Endothelial cell (in vitro differentiated cells): Measurements from ENCODE around the gene OCSTAMP. TPM values are rescaled to one million over a fixed set of nuclear protein-coding genes. Genes with fewer than 3 reads are reported as not detected.

Source experiments
- DNase-seq: peaks from one replicate; pipeline ENCODE4 v3.0.0; 2021; ENCODE audit warnings: low spot score
- H3K27ac Mint-ChIP-seq: one replicate; pipeline ENCODE4 v1.8.0; 2021; ENCODE audit warnings: mixed read lengths, inconsistent platforms; ENCODE audit not compliant: unreplicated experiment
- H3K27me3 Mint-ChIP-seq: one replicate; pipeline ENCODE4 v1.8.0; 2021; ENCODE audit warnings: mild to moderate bottlenecking, moderate library complexity, mixed read lengths, inconsistent platforms; ENCODE audit not compliant: unreplicated experiment
- H3K36me3 Mint-ChIP-seq: one replicate; pipeline ENCODE4 v1.8.0; 2021; ENCODE audit warnings: mild to moderate bottlenecking, low read depth, mixed read lengths, inconsistent platforms; ENCODE audit not compliant: unreplicated experiment
- H3K4me1 Mint-ChIP-seq: one replicate; pipeline ENCODE4 v1.8.0; 2021; ENCODE audit warnings: mild to moderate bottlenecking, mixed read lengths, inconsistent platforms; ENCODE audit not compliant: unreplicated experiment
- H3K4me3 Mint-ChIP-seq: one replicate; pipeline ENCODE4 v1.8.0; 2021; ENCODE audit warnings: mild to moderate bottlenecking, mixed read lengths, inconsistent platforms; ENCODE audit not compliant: unreplicated experiment
- H3K9me3 Mint-ChIP-seq: one replicate; pipeline ENCODE4 v1.8.0; 2021; ENCODE audit warnings: mixed read lengths, inconsistent platforms; ENCODE audit not compliant: unreplicated experiment
- total RNA-seq: library from RNA; stranded (reverse); fragmentation: NEBNext Ultra II Directional; extraction: Animal tissue kit (Norgen Biotek cat#: 25700); gene quantifications from one replicate; pipeline ENCODE4 v1.2.1, GENCODE V29; 2021; ENCODE audit not compliant: unreplicated experiment
- TF ChIP-seq, protein P1 (sequence below): fragments of 200-600 bp; sonication (generic); IDR thresholded peaks from one replicate; pipeline ENCODE4 v1.5.0; 2021; ENCODE audit warnings: antibody characterized with exemption; ENCODE audit not compliant: unreplicated experiment

OCSTAMP gene
- total RNA-seq, 1 donor from 2014 or later: not detected

DNA sequence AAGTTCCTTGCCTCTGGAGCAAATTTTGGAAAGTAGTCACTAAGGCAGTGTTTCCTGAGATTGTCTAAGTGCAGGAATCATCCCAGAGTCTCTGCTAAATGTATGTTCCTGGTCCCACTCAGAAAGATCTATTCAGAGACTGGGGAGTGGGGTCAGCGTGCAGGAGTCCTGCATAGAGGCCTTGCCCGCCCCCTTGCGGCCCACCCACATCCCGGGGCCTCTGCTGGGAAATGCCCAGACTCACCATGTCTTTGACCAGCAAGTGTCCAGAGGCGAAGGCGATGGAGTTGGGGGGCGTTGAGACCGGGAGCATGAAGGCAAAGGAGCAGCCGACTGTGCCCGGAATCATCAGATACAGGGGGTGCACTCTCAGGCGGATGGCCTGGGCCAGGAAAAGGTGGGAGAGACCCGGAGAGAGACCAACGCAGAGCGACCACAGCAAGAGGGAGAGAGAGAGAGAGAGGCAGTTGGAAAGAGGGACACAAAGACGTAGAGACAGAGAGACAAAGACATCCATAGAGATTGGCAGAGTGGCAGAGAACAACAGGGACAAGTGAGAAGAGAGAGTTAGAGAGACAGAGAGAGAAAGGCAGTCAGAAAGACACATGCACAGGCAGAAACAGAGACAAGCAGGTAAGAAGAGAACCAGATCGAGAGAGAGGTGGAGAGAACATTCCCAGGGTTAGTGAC is 12.9 kb upstream of the OCSTAMP start:
- peak; percentile 27 for DNase-seq
- Mint-ChIP-seq H3K27ac (no peak overlapping the region), H3K4me3 (no peak overlapping the region), H3K4me1 (no peaks in the 10 kb centered on the region), H3K9me3 (no peaks in the 10 kb centered on the region), H3K36me3 (no peaks in the 10 kb centered on the region), H3K27me3 (no peaks in the 10 kb centered on the region)
- TF ChIP-seq, protein P1, sequence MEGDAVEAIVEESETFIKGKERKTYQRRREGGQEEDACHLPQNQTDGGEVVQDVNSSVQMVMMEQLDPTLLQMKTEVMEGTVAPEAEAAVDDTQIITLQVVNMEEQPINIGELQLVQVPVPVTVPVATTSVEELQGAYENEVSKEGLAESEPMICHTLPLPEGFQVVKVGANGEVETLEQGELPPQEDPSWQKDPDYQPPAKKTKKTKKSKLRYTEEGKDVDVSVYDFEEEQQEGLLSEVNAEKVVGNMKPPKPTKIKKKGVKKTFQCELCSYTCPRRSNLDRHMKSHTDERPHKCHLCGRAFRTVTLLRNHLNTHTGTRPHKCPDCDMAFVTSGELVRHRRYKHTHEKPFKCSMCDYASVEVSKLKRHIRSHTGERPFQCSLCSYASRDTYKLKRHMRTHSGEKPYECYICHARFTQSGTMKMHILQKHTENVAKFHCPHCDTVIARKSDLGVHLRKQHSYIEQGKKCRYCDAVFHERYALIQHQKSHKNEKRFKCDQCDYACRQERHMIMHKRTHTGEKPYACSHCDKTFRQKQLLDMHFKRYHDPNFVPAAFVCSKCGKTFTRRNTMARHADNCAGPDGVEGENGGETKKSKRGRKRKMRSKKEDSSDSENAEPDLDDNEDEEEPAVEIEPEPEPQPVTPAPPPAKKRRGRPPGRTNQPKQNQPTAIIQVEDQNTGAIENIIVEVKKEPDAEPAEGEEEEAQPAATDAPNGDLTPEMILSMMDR: no peak

DNA sequence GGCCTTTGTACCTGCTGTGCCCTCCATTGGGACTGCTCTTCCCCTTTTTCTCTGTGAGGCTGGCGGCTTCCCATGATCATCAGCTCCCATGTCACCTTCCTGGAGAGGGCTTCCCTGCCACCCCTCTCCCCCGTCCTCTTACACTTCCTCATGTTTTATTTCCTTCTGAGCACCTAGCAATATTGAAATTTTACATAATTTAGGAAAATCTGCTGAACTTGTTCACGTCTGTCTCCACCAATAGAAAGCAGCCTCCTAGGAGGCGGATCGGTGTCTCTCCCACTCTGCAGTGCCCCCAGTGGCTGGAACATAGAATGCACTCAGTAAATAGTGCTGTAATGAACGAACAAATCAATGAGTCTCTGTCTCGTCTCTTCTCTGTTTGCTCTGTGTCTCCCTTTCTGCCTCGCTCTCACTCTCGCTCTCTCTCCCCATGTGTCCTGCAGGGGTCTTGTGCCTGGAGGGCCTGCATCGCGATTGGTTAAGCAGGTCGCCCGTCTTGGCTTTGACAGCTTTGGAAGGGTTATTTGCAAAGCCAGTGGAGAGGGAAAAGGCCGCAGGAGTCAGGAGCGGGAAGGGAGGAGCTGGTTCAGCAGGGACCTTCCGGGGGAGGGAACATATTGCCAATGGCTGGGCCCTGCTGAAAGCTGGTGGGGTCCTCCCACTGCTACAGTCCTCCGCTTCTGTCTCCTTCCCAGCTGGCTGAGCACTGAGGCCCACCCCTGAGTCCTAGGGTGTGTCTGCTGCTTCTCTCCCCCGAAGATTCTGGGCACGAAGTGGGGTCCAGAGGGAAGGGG is 12.1 kb upstream of the OCSTAMP start:
- no peak overlapping the region for H3K27ac Mint-ChIP-seq
- H3K4me3 Mint-ChIP-seq: no peak overlapping the region
- TF ChIP-seq, protein P1: peak; percentile 86
- DNase-seq: peak; percentile 72
- no peaks in the 10 kb centered on the region for H3K36me3 Mint-ChIP-seq
- H3K9me3 Mint-ChIP-seq: no peaks in the 10 kb centered on the region
- H3K27me3 Mint-ChIP-seq: no peaks in the 10 kb centered on the region
- no peaks in the 10 kb centered on the region for H3K4me1 Mint-ChIP-seq

DNA sequence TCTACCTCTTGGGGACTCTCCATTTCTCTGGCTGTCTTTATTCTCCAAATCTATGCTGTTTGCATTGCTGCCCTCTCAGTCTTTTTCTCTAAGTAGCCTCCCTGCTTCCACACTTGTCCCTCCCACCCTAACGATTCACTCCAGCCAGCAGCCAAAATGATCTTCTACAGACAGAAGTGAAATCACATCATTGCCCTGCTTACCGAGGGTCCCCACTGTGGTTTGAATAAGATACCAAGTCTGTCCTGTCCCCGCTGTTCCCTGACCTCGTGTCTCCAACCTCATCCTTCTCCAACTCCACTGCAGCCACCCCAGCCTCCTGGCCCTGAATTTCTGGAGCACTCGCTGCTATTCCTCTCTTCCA is 11.5 kb upstream of the OCSTAMP start:
- Mint-ChIP-seq H3K36me3 (no peaks in the 10 kb centered on the region), H3K9me3 (no peaks in the 10 kb centered on the region), H3K4me1 (no peaks in the 10 kb centered on the region), H3K4me3 (no peak overlapping the region), H3K27me3 (no peaks in the 10 kb centered on the region), H3K27ac (no peak overlapping the region)
- TF ChIP-seq, protein P1: no peak
- DNase-seq: no peak

DNA sequence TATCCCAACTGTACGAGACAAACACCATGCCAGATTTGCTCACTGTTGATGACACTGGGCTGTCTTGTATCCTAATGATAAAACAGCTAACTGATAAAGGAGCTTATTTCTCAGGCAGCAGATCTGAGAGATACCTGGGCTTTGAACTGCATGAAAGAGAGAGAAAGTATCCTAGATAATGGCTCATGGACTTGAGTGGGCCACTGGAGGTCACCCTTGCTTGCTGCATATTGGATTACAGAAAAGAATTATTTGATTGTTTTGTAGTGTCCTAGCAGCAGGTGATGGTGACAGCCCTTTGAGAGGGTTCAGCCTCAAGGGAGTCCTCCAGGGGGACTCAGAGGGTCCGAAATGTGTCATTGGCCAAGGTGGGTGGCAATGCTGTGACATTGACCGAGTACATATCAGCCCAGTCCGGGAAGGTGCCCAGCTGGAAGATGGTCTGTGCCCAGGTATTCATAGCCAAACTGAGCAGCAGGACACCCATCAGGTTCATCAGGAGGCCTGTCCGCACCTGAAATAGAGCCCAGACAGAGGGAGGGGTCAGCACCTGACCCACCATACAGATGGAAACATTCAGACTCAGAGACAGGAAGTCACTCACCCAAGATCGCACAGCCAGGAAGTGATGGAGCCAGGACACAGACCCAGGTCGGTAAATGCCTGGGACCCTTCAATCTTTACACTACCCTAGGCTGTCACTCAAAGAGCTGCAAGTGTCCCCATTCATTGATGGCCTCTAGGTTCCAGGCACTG is 9.4 kb upstream of the OCSTAMP start:
- no peak overlapping the region for H3K4me3 Mint-ChIP-seq
- H3K27ac Mint-ChIP-seq: no peak overlapping the region
- TF ChIP-seq, protein P1: no peak
- H3K9me3 Mint-ChIP-seq: no peaks in the 10 kb centered on the region
- H3K27me3 Mint-ChIP-seq: peaks cover 5% of the 10 kb centered on the region
- no peaks in the 10 kb centered on the region for H3K4me1 Mint-ChIP-seq
- DNase-seq: no peak
- H3K36me3 Mint-ChIP-seq: no peaks in the 10 kb centered on the region
